Right atrium auricular region (tissue), 2 donors: ENCODE data around the gene TMEM44. TPM values are rescaled to one million over a fixed set of nuclear protein-coding genes. Genes with fewer than 3 reads are reported as not detected.
"Not testable (repeated sequence)": the region's sequence is repeated elsewhere in the genome, so short reads cannot be mapped to it uniquely, and the experiment has no call there.

Source experiments
- DNase-seq: peaks from one replicate; pipeline ENCODE4 v3.0.0-alpha.2; 2019; ENCODE audit warnings: low spot score
- H3K27ac ChIP-seq, 2 donors: fragments of 200-600 bp; sonication (generic); 1 replicate in 1 of 2; 2 replicates in 1 of 2; pipeline ENCODE4 v1.5.1; 2016 to 2019
- H3K27me3 ChIP-seq, 2 donors: fragments of 200-600 bp; sonication (generic); one replicate each; pipeline versions ENCODE4 v1.5.1 to v1.6.0; 2017 to 2019
- H3K36me3 ChIP-seq: fragments of 200-600 bp; sonication (generic); one replicate; pipeline ENCODE4 v1.5.1; 2016
- H3K4me1 ChIP-seq, 2 donors: fragments of 200-600 bp; sonication (generic); one replicate each; pipeline versions ENCODE4 v1.5.1 to v1.6.0; 2017 to 2019
- H3K4me3 ChIP-seq, 2 donors: fragments of 200-600 bp; sonication (generic); 1 replicate in 1 of 2; 2 replicates in 1 of 2; pipeline ENCODE4 v1.5.1; 2017 to 2019; ENCODE audit warnings: mild to moderate bottlenecking in 1 of 2, moderate library complexity in 1 of 2
- H3K9me3 ChIP-seq, 2 donors: fragments of 200-600 bp; sonication (generic); one replicate each; pipeline ENCODE4 v1.5.1; 2019
- total RNA-seq, 2 donors: library from RNA; depleted of rRNA; stranded (reverse); fragments of >200 nt; gene quantifications; one replicate each; pipeline ENCODE4 v1.1.0, GENCODE V29; 2016
- TF ChIP-seq, protein P1 (sequence below), 2 donors: fragments of 200-600 bp; sonication (generic); IDR thresholded peaks; one replicate each; pipeline ENCODE4 v1.5.1; 2019; ENCODE audit warnings: antibody characterized with exemption in 2 of 2

TMEM44 gene
- total RNA-seq, 2 donors from 2014 or later: 5.9 to 6.4 TPM

GRCh38 chr3:194552327-194552949 is 80.8 kb downstream of the TMEM44 start:
- TF ChIP-seq, protein P1, sequence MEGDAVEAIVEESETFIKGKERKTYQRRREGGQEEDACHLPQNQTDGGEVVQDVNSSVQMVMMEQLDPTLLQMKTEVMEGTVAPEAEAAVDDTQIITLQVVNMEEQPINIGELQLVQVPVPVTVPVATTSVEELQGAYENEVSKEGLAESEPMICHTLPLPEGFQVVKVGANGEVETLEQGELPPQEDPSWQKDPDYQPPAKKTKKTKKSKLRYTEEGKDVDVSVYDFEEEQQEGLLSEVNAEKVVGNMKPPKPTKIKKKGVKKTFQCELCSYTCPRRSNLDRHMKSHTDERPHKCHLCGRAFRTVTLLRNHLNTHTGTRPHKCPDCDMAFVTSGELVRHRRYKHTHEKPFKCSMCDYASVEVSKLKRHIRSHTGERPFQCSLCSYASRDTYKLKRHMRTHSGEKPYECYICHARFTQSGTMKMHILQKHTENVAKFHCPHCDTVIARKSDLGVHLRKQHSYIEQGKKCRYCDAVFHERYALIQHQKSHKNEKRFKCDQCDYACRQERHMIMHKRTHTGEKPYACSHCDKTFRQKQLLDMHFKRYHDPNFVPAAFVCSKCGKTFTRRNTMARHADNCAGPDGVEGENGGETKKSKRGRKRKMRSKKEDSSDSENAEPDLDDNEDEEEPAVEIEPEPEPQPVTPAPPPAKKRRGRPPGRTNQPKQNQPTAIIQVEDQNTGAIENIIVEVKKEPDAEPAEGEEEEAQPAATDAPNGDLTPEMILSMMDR (IDR thresholded peaks at IDR 0.05): no peak
- Histone ChIP-seq H3K27ac (peak overlapping the region in 1 of 2 donors; percentile 54), H3K4me1 (peaks cover 0 to 52% of the 10 kb centered on the region in 2 donors), H3K36me3 (no peaks in the 10 kb centered on the region), H3K4me3 (no peak overlapping the region), H3K9me3 (no peaks in the 10 kb centered on the region), H3K27me3 (no peaks in the 10 kb centered on the region)
- DNase-seq: no peak

DNA sequence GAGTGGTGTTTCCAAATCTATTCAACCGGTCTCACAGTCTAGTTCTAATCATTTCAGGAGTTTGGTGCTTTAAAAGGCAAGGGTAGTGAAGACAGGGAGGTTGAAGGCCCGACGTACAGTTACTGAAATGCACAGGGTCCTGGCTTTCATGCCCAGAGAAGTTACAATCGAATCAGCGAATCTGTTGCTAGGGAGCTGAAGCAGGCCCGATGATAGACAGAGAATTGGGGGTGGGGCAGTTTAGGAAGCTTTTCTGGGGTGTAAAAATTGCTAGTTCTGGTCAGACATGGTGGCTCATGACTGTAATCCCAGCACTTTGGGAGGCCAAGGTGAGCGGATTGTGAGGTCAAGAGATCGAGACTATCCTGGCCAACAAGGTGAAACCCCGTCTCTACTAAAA is 83.4 kb downstream of the TMEM44 start:
- H3K4me1 ChIP-seq: peaks cover 0 to 32% of the 10 kb centered on the region in 2 donors
- TF ChIP-seq, protein P1 (IDR thresholded peaks at IDR 0.05): no peak
- DNase-seq: no peak
- H3K27ac ChIP-seq: peak overlapping the region; percentile 71 to 85
- H3K9me3 ChIP-seq: no peaks in the 10 kb centered on the region
- H3K4me3 ChIP-seq: no peak overlapping the region
- H3K27me3 ChIP-seq: no peaks in the 10 kb centered on the region
- H3K36me3 ChIP-seq: no peaks in the 10 kb centered on the region

DNA sequence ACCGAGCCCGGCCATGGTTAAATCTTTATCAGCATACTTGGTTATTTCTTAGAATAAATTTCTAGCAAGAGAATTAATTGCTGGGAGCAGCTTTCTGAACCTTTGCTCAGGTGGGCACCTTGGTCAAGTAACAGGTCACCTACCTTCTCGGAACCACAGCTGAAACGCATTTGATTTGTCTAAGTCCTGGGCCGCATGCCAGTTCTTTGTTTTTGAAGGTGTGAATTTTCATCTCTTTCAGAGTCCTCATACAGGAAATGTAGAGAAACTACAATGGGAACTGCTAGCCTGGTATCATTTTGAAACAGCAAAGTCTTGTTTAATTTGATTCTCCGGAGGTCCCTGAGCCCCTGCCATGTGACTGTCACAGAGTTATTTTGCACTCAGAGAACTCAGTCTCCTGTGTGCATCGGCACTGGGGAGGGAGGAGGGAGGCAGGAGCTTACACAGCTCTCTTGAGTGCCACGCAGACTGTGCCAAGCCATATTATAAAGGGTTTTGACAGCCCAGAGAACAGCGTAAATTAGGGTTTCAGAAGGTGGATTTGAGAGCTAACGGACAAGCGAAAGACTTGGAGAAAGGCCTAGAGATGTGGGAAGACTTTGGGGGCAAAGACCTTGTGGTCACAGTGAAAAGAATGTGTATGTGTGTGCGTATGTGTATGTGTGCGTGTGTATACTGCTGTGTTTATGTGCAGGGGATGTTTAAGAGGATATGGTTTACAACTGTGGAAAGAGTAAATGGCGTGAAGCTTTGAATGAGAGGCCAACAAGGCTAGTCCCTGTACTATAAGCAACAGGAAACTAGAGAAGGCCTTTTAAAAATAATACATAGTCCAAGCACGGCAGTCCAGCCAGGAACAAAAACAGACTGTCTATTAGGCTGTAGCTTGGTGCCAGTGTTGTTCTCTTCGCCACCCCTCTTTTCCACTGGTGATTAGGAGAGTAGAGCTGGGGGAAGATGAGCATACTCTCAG is 84.6 kb downstream of the TMEM44 start:
- peak overlapping the region; percentile 71 to 85 for H3K27ac ChIP-seq
- TF ChIP-seq, protein P1 (IDR thresholded peaks at IDR 0.05): no peak
- H3K4me1 ChIP-seq: peaks cover 0 to 22% of the 10 kb centered on the region in 2 donors
- H3K4me3 ChIP-seq: no peak overlapping the region
- no peaks in the 10 kb centered on the region for H3K9me3 ChIP-seq
- no peak for DNase-seq
- H3K27me3 ChIP-seq: no peaks in the 10 kb centered on the region
- no peaks in the 10 kb centered on the region for H3K36me3 ChIP-seq

GRCh38 chr3:194547042-194547441 is 86.2 kb downstream of the TMEM44 start:
- Histone ChIP-seq H3K27ac (no peak overlapping the region), H3K4me1 (peaks cover 0 to 22% of the 10 kb centered on the region in 2 donors), H3K36me3 (no peaks in the 10 kb centered on the region), H3K9me3 (no peaks in the 10 kb centered on the region), H3K27me3 (no peaks in the 10 kb centered on the region), H3K4me3 (no peak overlapping the region)
- TF ChIP-seq, protein P1 (IDR thresholded peaks at IDR 0.05): no peak
- no peak for DNase-seq

- not testable (repeated sequence) for H3K27ac ChIP-seq, H3K36me3 ChIP-seq, H3K4me3 ChIP-seq, DNase-seq, H3K27me3 ChIP-seq, H3K9me3 ChIP-seq
- peaks cover 0 to 22% of the 10 kb centered on the region in 2 donors for H3K4me1 ChIP-seq
These were observed 87.7 kb downstream of the TMEM44 start for GRCh38 chr3:194545538-194545937.

GRCh38 chr3:194543550-194543949 is 89.7 kb downstream of the TMEM44 start:
- H3K27me3 ChIP-seq: no peaks in the 10 kb centered on the region
- no peak for DNase-seq
- peaks cover 0 to 10% of the 10 kb centered on the region in 2 donors for H3K4me1 ChIP-seq
- no peaks in the 10 kb centered on the region for H3K9me3 ChIP-seq
- H3K27ac ChIP-seq: no peak overlapping the region
- H3K36me3 ChIP-seq: no peaks in the 10 kb centered on the region
- no peak overlapping the region for H3K4me3 ChIP-seq
- TF ChIP-seq, protein P1 (IDR thresholded peaks at IDR 0.05): no peak
